Esophagus squamous epithelium (tissue), 5 donors: ENCODE measurements around the gene ZNF33A. TPM values are rescaled to one million over a fixed set of nuclear protein-coding genes. Genes with fewer than 3 reads are reported as not detected.
"Not testable (repeated sequence)": the region's sequence is repeated elsewhere in the genome, so short reads cannot be mapped to it uniquely, and the experiment has no call there.

ENCODE experiments used
- DNase-seq: peaks from one replicate; lab custom pipeline; 2025; lab: John Stamatoyannopoulos, UW
- H3K27ac ChIP-seq, 4 donors: fragments of 200-600 bp; sonication (generic); one replicate each; pipeline ENCODE4 v1.5.1; 2016 to 2019; ENCODE audit warnings: mild to moderate bottlenecking in 1 of 4
- H3K27me3 ChIP-seq, 4 donors: fragments of 200-600 bp; sonication (generic); 1 replicate in 3 of 4; 2 replicates in 1 of 4; pipeline versions ENCODE4 v1.5.1 to v1.6.0; 2017 to 2021; ENCODE audit warnings: antibody characterized with exemption in 1 of 4
- H3K36me3 ChIP-seq, 3 donors: fragments of 200-600 bp; sonication (generic); one replicate each; pipeline ENCODE4 v1.5.1; 2016 to 2019
- H3K4me1 ChIP-seq, 3 donors: fragments of 200-600 bp; sonication (generic); one replicate each; pipeline ENCODE4 v1.5.1; 2017 to 2019
- H3K4me3 ChIP-seq, 4 donors: fragments of 200-600 bp; sonication (generic); 1 replicate in 3 of 4; 2 replicates in 1 of 4; pipeline ENCODE4 v1.5.1; 2016 to 2019; ENCODE audit warnings: mild to moderate bottlenecking in 2 of 4, moderate library complexity in 1 of 4
- H3K9me3 ChIP-seq, 3 donors: fragments of 200-600 bp; sonication (generic); one replicate each; pipeline ENCODE4 v1.5.1; 2016 to 2019
- CTCF ChIP-seq, 6 experiments: fragments of 450-650 bp in 4 of 6; fragments of 200-600 bp in 2 of 6; sonication (generic) in 2 of 6; IDR thresholded peaks; one replicate each; pipeline ENCODE4 v1.5.1; 2016 to 2019; ENCODE audit warnings: antibody characterized with exemption in 6 of 6, mild to moderate bottlenecking in 4 of 6, moderate library complexity in 4 of 6
- POLR2A ChIP-seq, 4 donors: fragments of 450-650 bp; IDR thresholded peaks; one replicate each; pipeline ENCODE4 v1.6.1; 2017; ENCODE audit warnings: antibody characterized with exemption in 4 of 4, mild to moderate bottlenecking in 4 of 4, moderate library complexity in 3 of 4
- WGBS, 2 donors: methylation state at CpG; one replicate each; pipeline ENCODE4 v1.1.5; 2018; 5-methylcytosine and 5-hydroxymethylcytosine counted together
- intact Hi-C: fragments of 100-400 bp; cut with DNase I; formaldehyde crosslinking; loops from one replicate; pipeline ENCODE4 v1.15.0; 2022
- total RNA-seq, 4 donors: library from RNA; depleted of rRNA; stranded (reverse); fragments of >200 nt; gene quantifications; one replicate each; pipeline ENCODE4 v1.1.0, GENCODE V29; 2016
- donor health status: DM: yes; HTN: yes; CAD: no.

Gene ZNF33A
- total RNA-seq, 4 donors from 2014 or later = 16.5 to 31.1 (median 17.6) TPM

DNA sequence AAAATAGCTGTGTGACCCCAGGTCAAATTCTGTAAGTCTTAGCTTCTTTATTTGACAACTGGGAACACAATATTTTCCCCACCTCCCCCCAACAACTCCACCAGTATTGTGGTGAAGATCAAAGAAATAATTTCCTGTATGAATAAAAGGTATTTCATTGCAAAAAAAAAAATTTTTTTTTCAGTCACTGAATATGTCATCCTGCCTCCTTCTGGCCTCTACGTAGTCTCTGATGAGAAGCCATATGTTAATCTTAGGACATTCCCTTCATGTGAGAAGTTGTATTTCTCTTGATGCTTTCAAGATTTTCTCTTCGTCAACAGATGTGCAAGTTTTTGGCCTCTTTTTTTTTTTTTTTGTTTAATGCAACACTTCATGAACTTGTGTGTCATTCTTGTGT lies 33.0 kb downstream of the ZNF33A start:
- H3K4me3 ChIP-seq = no peak overlapping the region
- H3K4me1 ChIP-seq = no peaks in the 10 kb centered on the region
- H3K27me3 ChIP-seq = no peaks in the 10 kb centered on the region
- H3K9me3 ChIP-seq = peaks cover 0 to 7% (median 0%) of the 10 kb centered on the region in 3 donors
- H3K27ac ChIP-seq = no peak overlapping the region
- no peak for TF ChIP-seq POLR2A (IDR thresholded peaks at IDR 0.05)
- TF ChIP-seq CTCF (IDR thresholded peaks at IDR 0.05) = no peak
- intact Hi-C loops = no loop called here
- H3K36me3 ChIP-seq = peaks cover 5 to 90% (median 6%) of the 10 kb centered on the region in 3 donors
- 87 to 94% methylated on average over 2 of the region's 2 CpGs for WGBS, 2 donors
- no peak for DNase-seq

GRCh38 chr10:38045129-38045528 lies 34.7 kb downstream of the ZNF33A start:
- TF ChIP-seq CTCF (IDR thresholded peaks at IDR 0.05) = no peak
- TF ChIP-seq POLR2A (IDR thresholded peaks at IDR 0.05) = no peak
- Histone ChIP-seq H3K36me3 (peaks cover 5 to 95% (median 6%) of the 10 kb centered on the region in 3 donors), H3K9me3 (peaks cover 0 to 9% (median 2%) of the 10 kb centered on the region in 3 donors), H3K27me3 (no peaks in the 10 kb centered on the region), H3K4me3 (no peak overlapping the region), H3K27ac (no peak overlapping the region), H3K4me1 (no peaks in the 10 kb centered on the region)
- 75 to 96% methylated on average over 2 of the region's 2 CpGs for WGBS, 2 donors
- no peak for DNase-seq
- intact Hi-C loops = no loop called here

GRCh38 chr10:38047666-38048065 lies 37.2 kb downstream of the ZNF33A start:
- no peak for TF ChIP-seq CTCF (IDR thresholded peaks at IDR 0.05)
- intact Hi-C loops = no loop called here
- H3K36me3 ChIP-seq = peaks cover 5 to 95% (median 6%) of the 10 kb centered on the region in 3 donors
- H3K27me3 ChIP-seq = no peaks in the 10 kb centered on the region
- H3K27ac ChIP-seq = no peak overlapping the region
- H3K4me1 ChIP-seq = no peaks in the 10 kb centered on the region
- DNase-seq = no peak
- H3K4me3 ChIP-seq = no peak overlapping the region
- peaks cover 4 to 19% (median 7%) of the 10 kb centered on the region in 3 donors for H3K9me3 ChIP-seq
- WGBS, 2 donors = 85 to 90% methylated on average over 1 of the region's 1 CpG

- H3K27me3 ChIP-seq = no peaks in the 10 kb centered on the region
- peaks cover under 1 to 95% (median 11%) of the 10 kb centered on the region in 3 donors for H3K36me3 ChIP-seq
- peaks cover 4 to 45% (median 29%) of the 10 kb centered on the region in 3 donors for H3K9me3 ChIP-seq
- no peak for DNase-seq
- H3K4me3 ChIP-seq = no peak overlapping the region
- H3K27ac ChIP-seq = no peak overlapping the region
- intact Hi-C loops = no loop called here
- no peak for TF ChIP-seq CTCF (IDR thresholded peaks at IDR 0.05)
- no peak for TF ChIP-seq POLR2A (IDR thresholded peaks at IDR 0.05)
- H3K4me1 ChIP-seq = no peaks in the 10 kb centered on the region
- WGBS, 2 donors = 85 to 89% methylated on average over 1 of the region's 1 CpG
These were observed 39.7 kb downstream of the ZNF33A start for GRCh38 chr10:38050212-38050611.

GRCh38 chr10:38054361-38054797 lies 43.9 kb downstream of the ZNF33A start:
- Histone ChIP-seq H3K4me3 (no peak overlapping the region), H3K27me3 (no peaks in the 10 kb centered on the region), H3K36me3 (peaks cover 7 to 100% (median 24%) of the 10 kb centered on the region in 3 donors), H3K4me1 (no peaks in the 10 kb centered on the region), H3K27ac (no peak overlapping the region), H3K9me3 (peaks cover 4 to 78% (median 63%) of the 10 kb centered on the region in 3 donors)
- no peak for TF ChIP-seq CTCF (IDR thresholded peaks at IDR 0.05)
- TF ChIP-seq POLR2A (IDR thresholded peaks at IDR 0.05) = no peak
- intact Hi-C loops = no loop called here
- no peak for DNase-seq

- H3K9me3 ChIP-seq = peaks cover 4 to 84% (median 61%) of the 10 kb centered on the region in 3 donors
- DNase-seq, intact Hi-C loops, H3K27ac ChIP-seq, H3K27me3 ChIP-seq, H3K4me1 ChIP-seq, H3K4me3 ChIP-seq: not testable (repeated sequence)
- H3K36me3 ChIP-seq = peaks cover 7 to 100% (median 24%) of the 10 kb centered on the region in 3 donors
- WGBS, 2 donors = 94 to 95% methylated on average over 5 of the region's 5 CpGs
These were observed 44.9 kb downstream of the ZNF33A start for GRCh38 chr10:38055274-38055894.

DNA sequence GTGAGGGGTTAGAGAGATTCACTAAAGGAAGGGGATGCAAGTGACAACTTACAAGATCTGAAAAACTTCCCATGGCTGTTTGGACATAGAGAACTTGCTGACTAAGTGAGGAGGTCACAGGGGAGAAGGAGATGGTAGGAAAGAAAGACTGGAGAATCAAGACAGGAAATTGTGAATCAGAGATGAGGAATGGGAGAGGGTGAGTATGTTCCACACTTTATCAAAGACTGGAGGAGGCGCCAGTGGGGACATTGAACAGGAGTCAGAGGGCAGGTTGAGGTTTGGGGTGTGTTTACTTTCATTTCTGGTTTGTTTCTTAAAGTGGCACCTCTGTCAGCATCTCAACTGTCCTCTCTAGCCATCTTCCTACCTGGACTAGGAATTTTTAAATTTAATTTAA lies 59.2 kb downstream of the ZNF33A start:
- H3K36me3 ChIP-seq, H3K4me1 ChIP-seq, DNase-seq, H3K27me3 ChIP-seq, H3K4me3 ChIP-seq, H3K27ac ChIP-seq, intact Hi-C loops: not testable (repeated sequence)
- peaks cover 0 to 13% (median 0%) of the 10 kb centered on the region in 3 donors for H3K9me3 ChIP-seq
- WGBS, 2 donors = 56 to 68% methylated on average over 1 of the region's 1 CpG
